HK-2 (cell line): ENCODE measurements around the gene EVI5L.

ENCODE experiments used
- DNase-seq: peaks from one replicate; pipeline ENCODE4 v3.0.0-alpha.2; 2018; ENCODE audit not compliant: unreplicated experiment

Gene EVI5L

GRCh38 chr19:7817801-7818200, 12.2 kb upstream of the EVI5L start:
- DNase-seq = no peak

- DNase-seq = no peak
These were observed 11.2 kb upstream of the EVI5L start for GRCh38 chr19:7818806-7819205.

GRCh38 chr19:7819337-7819736, 10.7 kb upstream of the EVI5L start:
- no peak for DNase-seq

DNA sequence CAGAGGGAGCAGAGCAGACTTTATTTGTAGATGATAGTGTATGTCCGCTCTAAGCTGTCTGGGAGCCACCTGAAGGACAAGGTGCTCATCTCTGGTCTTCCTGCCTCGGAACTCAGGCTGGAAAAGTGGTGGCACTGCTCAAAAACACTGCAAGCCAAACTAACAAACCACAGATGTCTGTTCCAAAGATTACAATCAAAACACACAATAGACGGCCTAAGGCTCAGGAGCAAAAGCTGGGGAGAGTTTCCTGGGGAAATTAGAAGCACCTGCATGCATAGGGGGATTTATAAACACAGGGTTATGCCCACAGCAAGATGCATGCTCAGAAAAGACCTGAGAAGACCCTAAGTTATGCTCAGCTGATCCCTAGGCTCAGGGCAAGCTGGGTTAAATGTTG, 9.4 kb upstream of the EVI5L start:
- no peak for DNase-seq

- no peak for DNase-seq
These were observed 7.0 kb upstream of the EVI5L start for GRCh38 chr19:7822910-7823515.

DNA sequence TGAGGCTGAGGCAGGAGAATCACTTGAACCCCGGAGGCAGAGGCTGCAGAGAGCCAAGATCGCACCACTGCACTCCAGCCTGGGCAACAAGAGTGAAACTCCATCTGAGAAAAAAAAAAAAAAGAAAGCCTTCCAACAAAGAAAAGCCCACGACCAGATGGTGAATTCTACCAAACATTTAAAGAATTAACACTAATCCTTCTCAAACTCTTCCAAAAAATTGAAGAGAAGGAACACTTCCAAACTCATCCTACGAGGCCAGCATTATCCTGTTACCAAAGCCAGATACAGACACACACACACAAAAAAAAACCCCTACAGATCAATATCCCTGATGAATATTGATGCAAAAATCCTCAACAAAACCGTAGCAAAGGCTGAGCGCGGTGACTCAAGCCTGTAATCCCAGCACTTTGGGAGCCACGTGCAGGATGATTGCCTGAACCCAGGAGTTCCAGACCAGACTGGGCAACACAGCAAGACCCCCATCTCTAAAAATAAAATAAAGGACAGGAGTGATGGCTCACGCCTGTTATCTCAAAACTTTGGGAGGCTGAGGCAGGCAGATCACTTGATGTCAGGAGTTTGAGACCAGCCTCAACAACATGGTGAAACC, 6.2 kb upstream of the EVI5L start:
- DNase-seq = no peak

DNA sequence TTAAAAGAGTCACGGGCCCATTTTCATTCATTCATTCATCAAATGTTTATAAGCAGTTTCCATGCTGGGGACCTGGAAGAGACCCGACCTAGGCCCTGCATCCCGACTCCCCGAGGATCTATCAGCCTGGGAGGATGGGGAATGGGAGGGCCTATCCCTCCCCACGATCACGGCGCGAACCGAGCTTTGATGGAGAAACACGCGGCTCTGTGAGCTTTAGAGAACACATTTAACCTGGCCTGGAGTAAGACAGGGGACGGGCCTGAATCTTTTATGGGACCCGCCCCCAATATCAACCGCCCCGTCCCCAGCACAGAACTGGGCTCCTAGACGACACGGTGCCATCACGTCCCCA, 875 bp upstream of the EVI5L start:
- DNase-seq = no peak

- no peak for DNase-seq
These were observed 304 bp downstream of the EVI5L start for GRCh38 chr19:7830272-7830771.

GRCh38 chr19:7830823-7831222, 805 bp downstream of the EVI5L start:
- DNase-seq = no peak

DNA sequence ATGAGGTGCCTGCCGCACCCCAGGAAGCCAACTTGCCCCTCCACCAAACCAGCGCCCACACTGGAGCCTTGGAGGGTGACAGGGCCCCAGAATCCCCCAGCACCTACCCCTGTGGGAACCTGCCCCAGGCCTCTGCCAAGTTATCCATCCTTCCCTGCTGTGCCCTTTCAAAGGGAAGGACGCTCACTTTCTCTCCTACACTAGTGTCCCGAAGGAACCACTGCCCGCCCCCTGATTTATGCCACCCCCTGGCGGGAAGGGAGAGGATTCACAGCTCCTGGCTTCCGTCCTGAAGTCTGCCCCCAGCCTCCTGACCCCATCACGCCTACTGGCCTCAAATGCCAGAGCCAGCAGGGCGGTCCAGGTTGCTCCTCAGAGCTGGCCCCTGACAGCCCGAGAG, 1.4 kb downstream of the EVI5L start:
- no peak for DNase-seq

- DNase-seq = no peak
These were observed 2.0 kb downstream of the EVI5L start for GRCh38 chr19:7832009-7832408.

DNA sequence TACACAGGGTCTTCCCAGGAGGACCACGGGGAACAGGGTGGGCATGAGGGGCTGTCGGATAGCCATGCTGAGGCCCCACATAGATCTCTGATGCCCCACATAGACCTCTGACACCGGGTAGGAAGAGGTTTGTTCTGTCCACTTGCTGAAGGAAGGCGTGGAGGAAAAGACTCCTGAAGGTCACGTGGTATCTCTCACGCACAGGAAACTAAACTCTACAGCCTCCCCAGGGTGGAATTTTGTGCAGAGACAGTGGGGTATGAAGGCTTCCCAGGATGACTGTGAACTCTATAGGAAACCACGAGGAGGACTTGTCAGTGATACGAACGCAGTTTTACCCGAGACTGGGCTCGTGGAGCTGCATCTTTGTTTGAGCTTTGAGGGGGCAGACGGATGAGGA, 2.8 kb downstream of the EVI5L start:
- no peak for DNase-seq

DNA sequence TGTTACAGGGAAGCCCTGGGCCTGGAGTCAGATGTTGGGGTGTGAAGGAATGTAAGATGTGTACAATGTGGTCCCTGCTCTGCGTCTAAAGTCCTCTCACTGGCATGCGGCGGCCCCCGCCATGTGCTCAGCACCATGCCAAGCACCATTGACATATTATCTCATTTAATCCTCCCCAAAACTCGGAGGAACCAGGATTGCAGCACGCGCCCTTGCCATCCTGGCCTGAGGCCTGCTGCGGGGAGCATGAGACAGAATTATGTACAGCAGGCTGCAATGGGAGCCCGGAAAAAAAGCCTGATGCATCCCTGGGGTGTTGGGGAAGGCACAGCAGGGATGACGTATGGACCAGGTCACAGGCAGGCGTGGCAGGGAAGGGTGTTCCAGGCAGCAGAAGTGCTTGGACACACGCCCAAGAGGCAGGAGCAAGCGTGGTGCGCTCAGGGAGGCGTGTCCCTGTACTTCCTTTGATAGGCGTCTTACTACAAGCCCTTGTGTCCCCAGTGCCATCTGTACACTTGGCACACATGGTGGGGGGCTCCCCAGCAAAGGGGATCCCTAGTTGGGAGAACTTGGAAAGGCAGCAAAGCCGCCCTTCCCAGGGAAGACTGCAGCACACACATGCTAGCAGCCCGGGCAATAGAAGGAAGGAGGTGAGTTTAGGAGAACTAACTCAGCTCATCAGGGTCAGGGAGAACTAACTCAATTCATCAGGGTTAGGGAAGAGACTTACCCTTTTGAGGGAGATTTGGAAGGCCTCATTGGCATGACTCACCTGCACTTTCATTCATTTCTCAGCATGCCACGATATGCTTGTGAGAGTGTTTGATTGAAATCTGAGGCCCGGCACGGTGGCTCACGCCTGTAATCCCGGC, 3.4 kb downstream of the EVI5L start:
- no peak for DNase-seq

- DNase-seq = no peak
These were observed 9.5 kb downstream of the EVI5L start for GRCh38 chr19:7839476-7839875.

DNA sequence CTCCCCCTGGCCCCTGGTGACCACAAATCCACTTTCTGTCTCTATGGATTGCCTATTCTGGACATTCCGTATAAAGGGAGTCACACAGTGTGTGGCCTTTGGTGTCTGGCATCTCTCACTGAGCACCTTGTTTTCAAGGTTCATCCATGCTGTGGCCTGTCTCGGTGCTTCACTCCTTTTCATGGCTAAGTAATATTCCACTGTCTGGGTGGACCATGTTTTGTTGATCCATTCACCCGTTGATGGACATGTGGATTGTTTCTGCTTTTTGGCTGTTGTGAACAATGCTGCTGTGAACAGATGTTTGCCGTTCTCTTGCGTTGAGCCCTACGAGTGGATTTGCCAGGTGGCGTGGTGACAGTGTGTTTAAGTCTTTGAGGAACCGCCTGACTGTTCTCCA, 10.6 kb downstream of the EVI5L start:
- DNase-seq = no peak

DNA sequence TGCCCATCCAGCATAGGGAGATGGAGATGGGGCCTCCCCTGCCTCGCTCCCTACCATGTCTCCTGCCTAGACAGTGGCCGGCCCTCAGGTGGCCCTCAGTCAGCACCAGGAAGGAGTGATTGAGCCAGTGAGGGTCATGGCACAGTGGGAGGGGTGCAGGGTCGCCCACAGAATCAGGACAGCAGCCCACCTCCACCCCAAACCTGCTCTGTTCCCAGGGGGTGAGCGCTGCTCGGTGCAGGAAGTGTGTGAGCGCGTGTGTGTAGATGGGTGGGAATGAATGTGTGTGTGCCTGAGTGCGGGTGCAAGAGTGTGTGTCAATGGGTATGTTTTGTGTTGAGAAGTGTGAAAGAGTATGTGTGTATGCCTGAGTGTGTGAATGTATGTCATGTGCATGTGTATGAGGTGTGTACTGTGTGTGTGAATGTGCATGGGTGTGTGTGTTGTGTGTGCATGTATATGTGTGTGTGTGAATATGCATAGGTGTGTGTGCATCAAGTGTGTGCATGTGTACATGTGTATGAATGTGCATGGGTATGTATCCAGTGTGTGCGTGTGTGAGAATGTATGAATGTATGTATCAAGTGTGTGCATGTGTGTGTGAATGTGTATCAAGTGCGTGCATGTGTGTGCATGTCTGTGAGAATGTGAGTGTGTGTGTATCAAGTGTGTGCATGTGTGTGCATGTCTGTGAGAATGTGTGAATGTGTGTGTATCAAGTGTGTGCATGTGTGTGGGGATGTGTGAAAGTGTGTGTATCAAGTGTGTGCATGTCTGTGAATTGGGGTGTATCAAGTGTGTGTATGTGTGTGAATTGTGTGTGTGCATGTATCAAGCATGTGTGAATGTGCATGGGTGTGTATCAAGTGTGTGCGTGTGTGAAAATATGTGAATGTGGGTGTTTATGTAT, 12.0 kb downstream of the EVI5L start:
- no peak for DNase-seq

- no peak for DNase-seq
These were observed 12.8 kb downstream of the EVI5L start for GRCh38 chr19:7842661-7843294.

DNA sequence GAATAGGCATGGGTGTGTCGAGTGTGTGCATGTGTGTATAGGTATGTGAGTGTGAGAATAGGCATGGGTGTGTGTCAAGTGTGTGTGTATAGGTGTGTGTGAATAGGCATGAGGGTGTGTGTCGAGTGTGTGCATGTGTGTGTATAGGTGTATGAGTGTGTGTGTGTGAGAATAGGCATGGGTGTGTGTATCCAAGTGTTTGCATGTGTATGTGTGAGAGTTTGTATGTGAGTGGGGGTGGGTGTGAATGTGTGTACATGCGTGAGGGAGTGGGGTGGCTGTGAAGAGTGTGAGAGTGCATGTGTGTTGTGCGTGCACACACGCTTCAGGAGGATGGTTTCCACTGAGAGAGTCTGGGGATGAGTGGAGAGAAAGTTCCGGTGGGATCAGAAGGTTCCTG, 13.5 kb downstream of the EVI5L start:
- DNase-seq = no peak

DNA sequence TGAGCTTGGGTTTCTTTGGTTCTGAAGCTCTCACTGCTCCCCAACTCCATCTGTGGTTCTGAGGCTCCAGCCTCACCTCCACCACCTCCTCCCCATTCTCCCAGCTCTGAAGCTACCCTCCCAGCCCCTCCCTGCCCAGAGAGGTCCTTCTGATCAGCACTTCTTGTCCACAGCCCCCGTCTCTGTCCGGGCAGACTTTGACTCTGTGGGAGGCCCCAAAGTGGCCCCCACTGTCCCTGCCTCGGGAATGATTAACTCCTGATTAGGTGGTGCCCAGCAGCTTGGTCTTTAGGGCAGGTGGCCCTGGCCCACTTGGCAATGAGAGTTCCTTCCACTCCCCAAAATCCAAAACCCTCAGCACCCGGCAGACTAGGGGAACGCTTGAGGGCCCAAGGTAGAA, 14.4 kb downstream of the EVI5L start:
- DNase-seq = no peak

GRCh38 chr19:7844951-7845350, 14.9 kb downstream of the EVI5L start:
- DNase-seq = no peak

- no peak for DNase-seq
These were observed 15.6 kb downstream of the EVI5L start for GRCh38 chr19:7845390-7846154.
